Kidney (tissue), 14 donors: Measurements from ENCODE around the gene STAMBP. TPM values are rescaled to one million over a fixed set of nuclear protein-coding genes. Genes with fewer than 3 reads are reported as not detected.

Experiments
- DNase-seq, 5 donors: peaks; one replicate each; pipeline ENCODE4 v3.0.0-alpha.2; 2013 to 2020
- FAIRE-seq: peaks from 2 replicates; lab custom pipeline; 2012; peaks lifted over from hg19 to GRCh38; lab: Jason Lieb, UNC
- H3K27ac ChIP-seq, 2 donors: one replicate each; pipeline ENCODE4 v1.7.0; 2013; ENCODE audit warnings: low read depth in 2 of 2, low read length in 2 of 2, inconsistent platforms in 1 of 2
- H3K27me3 ChIP-seq: one replicate; pipeline ENCODE4 v1.7.1; 2013; ENCODE audit warnings: low read length, inconsistent platforms; ENCODE audit not compliant: control insufficient read depth, insufficient read depth
- H3K36me3 ChIP-seq, 3 donors: one replicate each; pipeline versions ENCODE4 v1.7.0 to v1.7.1; 2013; ENCODE audit warnings: low read length in 3 of 3, control low read depth in 1 of 3, inconsistent platforms in 1 of 3; ENCODE audit not compliant: insufficient read depth in 3 of 3, control insufficient read depth in 2 of 3
- H3K4me1 ChIP-seq, 3 donors: one replicate each; pipeline versions ENCODE4 v1.7.0 to v1.7.1; 2013; ENCODE audit warnings: low read length in 3 of 3, inconsistent platforms in 1 of 3, low read depth in 1 of 3; ENCODE audit not compliant: control insufficient read depth in 2 of 3, insufficient read depth in 2 of 3
- H3K4me3 ChIP-seq, 3 donors: one replicate each; pipeline versions ENCODE4 v1.7.0 to v1.8.1; 2013; ENCODE audit warnings: low read length in 3 of 3, control low read depth in 1 of 3, inconsistent platforms in 1 of 3
- H3K9ac ChIP-seq, 3 donors: one replicate each; pipeline versions ENCODE4 v1.7.0 to v1.7.1; 2013; ENCODE audit warnings: low read length in 3 of 3, control low read depth in 1 of 3, inconsistent platforms in 1 of 3
- H3K9me3 ChIP-seq, 3 donors: one replicate each; pipeline versions ENCODE4 v1.7.0 to v1.7.1; 2013; ENCODE audit warnings: low read length in 3 of 3, control low read depth in 1 of 3, inconsistent platforms in 1 of 3; ENCODE audit not compliant: control insufficient read depth in 2 of 3, insufficient read depth in 1 of 3
- CTCF ChIP-seq: IDR thresholded peaks from 3 replicates; pipeline ENCODE4 v1.5.1; 2012; ENCODE audit warnings: mild to moderate bottlenecking, moderate library complexity, borderline replicate concordance; ENCODE audit not compliant: insufficient read depth; ENCODE audit errors: extremely low read depth
- intact Hi-C: fragments of 100-400 bp; cut with DNase I; formaldehyde crosslinking; loops from one replicate; pipeline ENCODE4 v1.11.1; 2022
- polyA plus RNA-seq: library from polyadenylated mRNA; stranded (reverse); fragments of 350-450 nt; fragmentation: Illumina TruSeq; extraction: RNeasy Lipid Tissue Mini Kit (QIAGEN cat#74804); gene quantifications from one replicate; pipeline ENCODE4 v1.2.3, GENCODE V29; 2014; ENCODE audit warnings: low read depth, low replicate concordance; ENCODE audit not compliant: insufficient read depth
- total RNA-seq: library from RNA; stranded (reverse); fragmentation: NEBNext Ultra II Directional; extraction: Animal tissue kit (Norgen Biotek cat#: 25700); gene quantifications from one replicate; pipeline ENCODE4 v1.2.1, GENCODE V29; 2021
- donor health status: control.
- donor health status: control.
- donor health status: control.
- donor health status: control.
- donor health status: control.
- donor health status: DM: yes; HTN: yes; CAD: no.
- donor health status: Normal renal cell carcinoma (clear cell type).

The STAMBP gene
- total and polyA plus RNA-seq, 2 donors from 2014 or later = 34.8 to 58.9 TPM

DNA sequence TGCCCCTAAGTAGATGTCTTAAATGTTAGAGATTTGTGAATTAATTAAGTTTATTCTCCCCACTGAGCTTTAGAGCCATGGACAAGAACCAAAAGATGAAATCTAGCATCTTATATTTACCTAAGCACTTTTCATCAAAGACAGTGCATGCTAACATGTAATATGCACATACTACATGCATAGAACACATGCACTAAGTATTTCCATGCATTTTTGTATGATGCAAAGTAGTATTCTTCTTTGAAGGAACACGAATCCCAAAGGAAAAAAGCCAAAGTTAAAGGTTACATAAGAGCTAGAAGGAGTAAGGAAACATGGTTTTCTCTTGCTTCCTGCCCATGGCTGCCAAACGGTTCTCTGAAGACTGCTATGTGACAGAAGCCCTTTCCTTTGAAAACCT is 15.3 kb downstream of the STAMBP start:
- H3K27ac ChIP-seq = no peak overlapping the region
- no peak overlapping the region for H3K4me3 ChIP-seq
- intact Hi-C loops = no loop called here
- TF ChIP-seq CTCF = no peak
- peaks cover 16 to 48% (median 23%) of the 10 kb centered on the region in 3 donors for H3K36me3 ChIP-seq
- FAIRE-seq (no peak), DNase-seq (no peak)
- H3K4me1 ChIP-seq = no peaks in the 10 kb centered on the region
- no peaks in the 10 kb centered on the region for H3K9me3 ChIP-seq
- H3K9ac ChIP-seq = no peak overlapping the region
- H3K27me3 ChIP-seq = no peaks in the 10 kb centered on the region

DNA sequence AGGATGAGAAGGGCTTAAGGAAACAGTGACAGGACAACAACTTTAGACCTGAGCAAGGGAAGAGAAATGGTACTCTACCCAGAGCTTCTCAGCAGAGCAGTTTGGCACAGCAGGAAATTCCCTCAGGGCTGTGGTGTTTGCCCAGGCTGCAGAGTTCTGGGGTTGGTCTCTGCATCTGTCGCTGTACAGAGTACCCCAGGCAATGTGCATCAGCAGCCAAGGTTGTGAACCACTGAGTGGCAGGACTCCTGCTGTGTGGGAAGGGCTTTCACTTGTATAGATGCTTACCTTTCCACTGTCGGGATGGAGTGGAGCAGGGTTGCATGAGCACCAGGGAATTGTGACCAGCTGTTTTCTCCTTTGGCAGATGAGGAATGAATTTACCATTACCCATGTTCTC is 21.2 kb downstream of the STAMBP start:
- TF ChIP-seq CTCF = no peak
- no peak overlapping the region for H3K27ac ChIP-seq
- H3K4me1 ChIP-seq = no peaks in the 10 kb centered on the region
- intact Hi-C loops = no loop called here
- H3K4me3 ChIP-seq = no peak overlapping the region
- H3K9me3 ChIP-seq = no peaks in the 10 kb centered on the region
- H3K9ac ChIP-seq = no peak overlapping the region
- H3K27me3 ChIP-seq = no peaks in the 10 kb centered on the region
- no peak for DNase-seq
- FAIRE-seq = no peak
- peaks cover 16 to 60% (median 37%) of the 10 kb centered on the region in 3 donors for H3K36me3 ChIP-seq

DNA sequence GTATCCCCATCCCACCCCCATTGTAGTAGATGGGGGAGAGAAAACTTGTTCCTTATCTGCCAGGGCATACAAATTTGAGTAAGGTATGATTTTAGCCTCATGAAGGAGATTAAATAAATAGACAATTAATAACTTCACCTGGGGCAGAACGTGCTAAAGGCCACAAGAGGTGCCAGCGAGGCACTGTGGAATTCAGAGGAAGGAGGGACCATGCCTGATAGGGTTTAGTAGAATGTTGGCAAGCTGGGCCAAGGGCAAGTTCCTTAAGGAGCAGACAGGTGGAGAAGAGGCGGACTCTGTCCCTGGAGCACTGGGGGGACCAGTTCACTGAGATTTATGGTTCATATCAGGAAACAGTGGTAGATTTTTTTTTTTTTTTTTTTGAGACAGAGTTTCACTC is 22.5 kb downstream of the STAMBP start:
- no peaks in the 10 kb centered on the region for H3K27me3 ChIP-seq
- H3K27ac ChIP-seq = no peak overlapping the region
- no peak overlapping the region for H3K9ac ChIP-seq
- peaks cover 15 to 61% (median 36%) of the 10 kb centered on the region in 3 donors for H3K36me3 ChIP-seq
- TF ChIP-seq CTCF = peak; percentile 21
- no peak overlapping the region for H3K4me3 ChIP-seq
- FAIRE-seq = no peak
- DNase-seq = no peak
- intact Hi-C loops = no loop called here
- H3K4me1 ChIP-seq = no peaks in the 10 kb centered on the region
- H3K9me3 ChIP-seq = no peaks in the 10 kb centered on the region

DNA sequence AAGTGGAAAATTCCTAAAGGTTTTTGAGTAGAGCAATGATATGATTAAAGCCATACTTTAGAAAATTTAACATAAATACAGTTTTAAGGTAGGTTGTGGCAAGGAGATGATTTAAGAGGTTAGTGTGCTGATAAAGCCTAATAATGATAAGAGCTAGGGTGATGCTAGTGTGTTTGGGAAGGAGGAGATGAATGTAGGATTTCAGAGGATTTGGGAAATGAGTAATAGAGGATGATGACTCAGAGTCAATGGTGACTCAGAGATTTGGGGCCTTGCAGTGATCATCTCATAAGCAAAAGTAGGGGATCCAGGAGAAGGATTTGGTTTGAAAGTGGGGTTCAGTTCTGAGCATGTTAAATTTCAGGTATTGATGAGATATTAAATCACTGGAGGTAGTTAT is 23.3 kb downstream of the STAMBP start:
- DNase-seq = no peak
- Histone ChIP-seq H3K27ac (no peak overlapping the region), H3K4me1 (no peaks in the 10 kb centered on the region), H3K36me3 (peaks cover 13 to 63% (median 43%) of the 10 kb centered on the region in 3 donors), H3K27me3 (no peaks in the 10 kb centered on the region), H3K4me3 (no peak overlapping the region), H3K9me3 (no peaks in the 10 kb centered on the region), H3K9ac (no peak overlapping the region)
- intact Hi-C loops = no loop called here
- TF ChIP-seq CTCF = no peak
- no peak for FAIRE-seq
